ENCODE measurements around the gene KDSR. TPM values are rescaled to one million over a fixed set of nuclear protein-coding genes. Genes with fewer than 3 reads are reported as not detected.

Gene KDSR
- total RNA-seq, 2 experiments from 2014 or later, result 48.1 to 50.1 TPM

DNA sequence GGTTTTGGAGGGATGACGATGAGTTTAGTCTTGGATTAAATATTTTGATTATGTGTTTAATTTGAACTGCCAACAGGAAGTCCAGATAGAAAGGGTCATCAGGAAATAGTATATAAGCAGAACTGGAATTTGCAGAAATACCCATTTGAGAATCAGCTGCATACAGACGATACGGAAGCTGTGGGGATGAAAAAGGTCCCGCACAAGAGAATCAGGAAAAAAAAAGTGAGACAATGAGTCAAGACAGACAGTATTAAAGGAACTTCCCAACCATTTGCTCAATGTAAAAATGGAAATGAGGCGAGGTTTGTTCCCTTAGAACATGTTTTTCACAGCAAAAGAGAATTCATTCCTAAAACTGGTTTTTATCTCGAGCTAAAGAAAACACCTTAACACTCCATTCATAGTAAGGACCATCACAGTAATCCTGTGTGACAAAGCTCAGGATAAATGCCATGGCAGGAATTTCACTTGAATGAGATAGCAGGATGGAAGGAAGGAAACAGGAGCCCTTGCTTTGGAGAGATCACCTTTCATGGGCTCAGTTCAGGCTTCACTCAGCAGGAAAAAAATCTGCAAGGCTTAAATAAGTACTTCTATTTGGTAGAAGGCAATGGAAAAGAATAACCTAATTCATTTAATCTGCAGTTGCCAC, 76.7 kb downstream of the KDSR start:
- Mint-ChIP-seq H3K9me3 (no peaks in the 10 kb centered on the region), H3K4me3 (no peak overlapping the region), H3K36me3 (peaks cover 59% of the 10 kb centered on the region), H3K4me1 (peaks cover 61% of the 10 kb centered on the region), H3K27ac (peak overlapping the region; percentile 78), H3K27me3 (no peaks in the 10 kb centered on the region)
- ATAC-seq (ENCODE audit: low read depth) (no peak), DNase-seq (no peak)
- POLR2A ChIA-PET, result interaction anchor here (1.4 kb wide), 1 partner anchor 90 kb away, joined by 3 read pairs; no protein-coding TSS in a partner anchor

DNA sequence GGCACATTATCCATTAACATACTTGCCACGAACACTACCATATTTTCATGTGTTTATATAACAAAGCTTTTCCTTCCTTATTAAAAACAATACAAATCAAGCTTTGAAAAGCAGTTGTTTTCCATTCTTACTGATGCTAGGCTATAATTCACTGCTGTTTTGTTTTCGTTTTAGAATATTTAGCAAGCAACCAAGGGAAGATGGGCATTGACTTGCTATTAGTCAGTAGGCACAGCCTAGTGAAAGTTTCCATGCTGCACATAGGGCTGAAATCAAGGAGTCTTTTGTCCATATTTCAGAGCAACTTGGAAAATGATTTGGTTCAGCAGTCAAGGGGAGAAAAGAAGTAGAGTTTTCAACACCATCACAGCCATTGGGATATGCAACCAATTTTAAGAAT, 78.7 kb downstream of the KDSR start:
- Mint-ChIP-seq H3K27me3 (no peaks in the 10 kb centered on the region), H3K36me3 (peaks cover 60% of the 10 kb centered on the region), H3K9me3 (no peaks in the 10 kb centered on the region), H3K4me3 (no peak overlapping the region), H3K27ac (no peak overlapping the region), H3K4me1 (peaks cover 65% of the 10 kb centered on the region)
- POLR2A ChIA-PET, result interaction anchor here (1.7 kb wide), 2 partner anchors 11 to 31 kb away, joined by 4 to 8 read pairs; partner anchors contain the start of gene BCL2
- ATAC-seq (ENCODE audit: low read depth), result no peak
- no peak for DNase-seq

DNA sequence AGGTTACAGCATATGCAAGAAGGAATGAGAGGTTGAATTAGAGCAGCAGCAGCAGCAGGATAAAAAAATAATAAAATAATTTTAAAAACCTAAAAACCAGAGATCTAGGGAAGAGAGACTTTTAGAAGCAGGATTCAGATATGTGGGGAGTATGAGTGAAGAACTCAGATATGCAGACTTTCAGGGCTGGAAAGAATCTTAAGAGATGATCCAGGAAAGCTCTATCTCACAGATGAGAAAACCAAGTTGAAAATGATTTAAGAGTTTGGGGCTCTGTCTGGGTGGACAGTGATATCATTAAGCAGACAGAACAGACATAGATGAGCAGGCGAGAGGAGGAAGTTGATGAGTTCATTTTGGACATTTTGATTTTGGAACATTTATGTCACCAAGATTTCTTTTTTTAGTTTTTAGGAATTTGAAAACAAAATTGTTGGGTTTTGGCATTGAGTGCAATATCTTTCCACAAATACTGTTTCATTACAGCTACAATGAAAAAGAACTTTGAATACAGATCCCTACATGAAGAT, 79.2 kb downstream of the KDSR start:
- ATAC-seq (ENCODE audit: low read depth), result no peak
- Mint-ChIP-seq H3K9me3 (no peaks in the 10 kb centered on the region), H3K4me3 (no peak overlapping the region), H3K4me1 (peaks cover 59% of the 10 kb centered on the region), H3K27ac (no peak overlapping the region), H3K36me3 (peaks cover 55% of the 10 kb centered on the region), H3K27me3 (no peaks in the 10 kb centered on the region)
- no peak for DNase-seq
- POLR2A ChIA-PET, result interaction anchor here (1.7 kb wide), 2 partner anchors 11 to 31 kb away, joined by 4 to 8 read pairs; partner anchors contain the start of gene BCL2

DNA sequence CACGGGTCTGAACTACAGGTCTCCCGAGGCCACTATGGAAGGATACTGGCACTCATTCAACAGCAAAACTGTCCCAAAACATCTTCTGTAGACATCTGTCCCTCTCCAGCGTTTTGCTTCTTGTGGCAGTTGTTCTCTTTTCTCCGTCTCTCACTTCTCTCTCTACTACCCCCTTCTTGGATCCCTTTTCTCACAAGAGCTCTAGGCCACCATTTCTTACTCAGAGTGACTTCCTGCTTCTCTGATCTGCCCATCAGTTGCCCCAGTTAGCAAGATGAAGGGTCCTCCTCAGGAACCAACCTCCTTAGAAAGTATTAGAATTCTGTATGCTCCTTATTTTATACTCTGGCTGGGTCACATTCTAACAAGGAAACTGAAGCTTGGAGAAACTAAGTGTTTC, 80.1 kb downstream of the KDSR start:
- POLR2A ChIA-PET, result no interaction called here

DNA sequence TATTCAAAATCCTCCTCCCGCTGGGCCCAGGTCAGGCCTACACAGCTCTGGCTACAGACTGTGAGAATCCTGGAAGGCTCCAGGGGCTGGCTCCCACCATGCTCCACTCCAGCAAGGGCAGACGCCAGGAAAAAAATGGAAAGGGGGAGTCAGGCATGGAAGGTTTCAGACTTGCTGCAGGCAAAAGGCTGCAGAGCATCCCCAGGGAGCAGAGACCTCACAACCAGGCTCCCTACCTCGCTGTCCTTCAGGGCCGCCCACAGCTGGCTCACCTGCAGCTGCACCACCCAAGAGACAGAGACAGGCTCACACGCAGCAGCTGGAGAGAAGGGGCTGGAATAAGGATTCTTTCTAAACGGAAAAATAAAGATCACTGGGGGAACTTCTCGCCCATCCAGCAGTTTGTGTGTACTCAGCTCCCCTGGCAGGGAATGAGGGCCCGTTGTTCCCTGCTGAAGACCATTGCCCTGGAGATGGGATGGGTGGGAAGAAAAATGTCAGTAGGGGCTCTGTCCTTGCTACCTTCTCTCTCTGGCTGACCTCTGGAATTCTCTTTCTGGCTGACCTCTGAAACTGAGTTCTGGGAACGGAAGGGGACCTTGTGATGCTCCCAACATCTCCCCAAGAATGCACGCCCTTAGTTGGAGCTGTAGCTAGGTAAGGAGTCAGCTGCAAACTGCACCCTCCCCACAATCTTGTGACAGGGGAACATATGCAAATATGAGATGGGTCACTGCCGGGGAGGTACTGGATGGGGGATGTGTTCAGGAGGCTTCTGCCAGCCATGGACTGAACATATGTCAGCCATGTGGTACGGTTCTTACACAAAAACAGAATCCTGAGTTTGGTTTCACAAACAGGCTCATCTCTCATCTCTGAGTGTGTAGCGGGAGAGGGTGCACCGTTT, 81.9 kb downstream of the KDSR start:
- H3K4me1 Mint-ChIP-seq, result peaks cover 41% of the 10 kb centered on the region
- POLR2A ChIA-PET, result interaction anchor here (1.4 kb wide), 1 partner anchor 33 kb away, joined by 4 read pairs; no protein-coding TSS in a partner anchor
- no peaks in the 10 kb centered on the region for H3K9me3 Mint-ChIP-seq
- DNase-seq (no peak), ATAC-seq (ENCODE audit: low read depth) (no peak)
- peaks cover 47% of the 10 kb centered on the region for H3K36me3 Mint-ChIP-seq
- no peak overlapping the region for H3K4me3 Mint-ChIP-seq
- no peak overlapping the region for H3K27ac Mint-ChIP-seq
- no peaks in the 10 kb centered on the region for H3K27me3 Mint-ChIP-seq

More for the DNA sequence above, 80.1 kb downstream of the KDSR start:
- DNase-seq, result no peak
- Mint-ChIP-seq H3K4me3 (no peak overlapping the region), H3K27me3 (no peaks in the 10 kb centered on the region), H3K27ac (no peak overlapping the region), H3K36me3 (peaks cover 49% of the 10 kb centered on the region), H3K4me1 (peaks cover 51% of the 10 kb centered on the region), H3K9me3 (no peaks in the 10 kb centered on the region)
- ATAC-seq (ENCODE audit: low read depth), result no peak

DNA sequence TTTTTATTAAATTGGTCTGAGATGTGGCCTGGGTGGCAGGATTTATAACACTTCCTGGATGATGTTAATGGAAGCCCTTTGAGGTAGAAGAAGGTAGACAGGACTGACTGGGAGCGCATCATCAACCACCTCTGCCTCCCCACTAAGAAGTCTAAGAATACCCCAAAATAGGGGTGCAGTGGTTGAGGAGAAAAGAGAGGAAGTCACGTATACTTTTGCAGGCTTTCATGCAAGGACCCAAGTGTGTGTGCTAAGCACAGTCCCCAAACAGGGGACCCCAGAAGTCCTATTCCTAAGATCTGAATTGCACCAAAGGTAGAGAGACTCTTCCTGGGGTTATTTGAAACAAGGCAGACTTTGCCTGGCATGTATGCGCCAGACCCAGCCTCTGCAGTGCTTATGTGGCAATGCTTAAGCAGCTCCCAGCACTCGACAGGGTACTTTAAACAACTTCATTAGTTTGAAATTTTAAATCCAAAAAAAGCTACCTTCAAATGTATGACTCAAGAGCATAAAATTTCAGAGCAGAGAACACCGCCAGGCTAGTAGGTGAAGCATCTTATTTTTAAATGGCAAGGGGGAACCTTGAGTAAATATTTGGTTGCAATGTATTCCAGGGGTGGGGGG, 82.7 kb downstream of the KDSR start:
- ATAC-seq (ENCODE audit: low read depth) (no peak), DNase-seq (no peak)
- Mint-ChIP-seq H3K27ac (no peak overlapping the region), H3K4me1 (peaks cover 38% of the 10 kb centered on the region), H3K36me3 (peaks cover 47% of the 10 kb centered on the region), H3K9me3 (no peaks in the 10 kb centered on the region), H3K4me3 (no peak overlapping the region), H3K27me3 (no peaks in the 10 kb centered on the region)
- POLR2A ChIA-PET, result interaction anchor here (1.4 kb wide), 1 partner anchor 34 kb away, joined by 4 read pairs; no protein-coding TSS in a partner anchor

DNA sequence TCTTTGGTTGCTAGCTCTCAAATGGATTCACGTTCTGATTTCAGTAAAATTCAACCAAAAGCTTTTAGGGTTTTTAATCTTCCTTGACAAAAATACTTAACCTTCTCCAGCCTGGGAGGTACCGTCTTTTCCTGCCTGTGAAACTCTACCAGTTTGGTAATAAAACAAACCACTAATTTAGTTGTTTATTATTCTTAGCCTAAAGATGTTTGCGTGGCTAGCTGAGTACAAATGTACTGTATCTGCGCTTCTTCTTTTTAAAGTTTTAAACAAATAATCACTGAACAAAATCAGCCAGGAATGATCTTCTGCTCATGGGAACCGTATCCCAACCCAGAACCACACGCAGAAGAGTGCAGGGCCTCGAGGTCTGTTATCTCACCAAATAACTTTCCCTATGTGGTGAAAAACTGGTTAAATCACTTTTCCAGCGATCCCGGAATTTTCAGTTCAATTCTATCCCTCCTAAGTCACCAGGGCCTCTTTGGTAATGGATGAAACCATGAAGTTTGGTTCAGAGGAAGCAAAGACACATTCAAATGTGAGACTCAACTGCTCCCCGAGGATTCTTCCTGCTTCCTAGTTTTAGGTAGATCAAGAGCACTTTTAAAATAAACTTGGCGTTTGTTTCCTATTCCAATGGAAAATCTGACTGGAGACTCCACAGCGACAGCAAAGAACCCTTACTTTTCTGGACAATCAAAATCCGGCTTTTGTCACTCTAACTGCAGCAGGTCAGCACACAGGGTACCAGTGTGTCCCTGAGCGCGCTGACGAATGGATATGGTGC, 83.5 kb downstream of the KDSR start:
- Mint-ChIP-seq H3K27me3 (no peaks in the 10 kb centered on the region), H3K4me1 (peaks cover 45% of the 10 kb centered on the region)
- POLR2A ChIA-PET, result interaction anchor here (0.5 to 1.0 kb wide), 2 partner anchors 17 to 58 kb away, joined by 3 read pairs; no protein-coding TSS in a partner anchor

DNA sequence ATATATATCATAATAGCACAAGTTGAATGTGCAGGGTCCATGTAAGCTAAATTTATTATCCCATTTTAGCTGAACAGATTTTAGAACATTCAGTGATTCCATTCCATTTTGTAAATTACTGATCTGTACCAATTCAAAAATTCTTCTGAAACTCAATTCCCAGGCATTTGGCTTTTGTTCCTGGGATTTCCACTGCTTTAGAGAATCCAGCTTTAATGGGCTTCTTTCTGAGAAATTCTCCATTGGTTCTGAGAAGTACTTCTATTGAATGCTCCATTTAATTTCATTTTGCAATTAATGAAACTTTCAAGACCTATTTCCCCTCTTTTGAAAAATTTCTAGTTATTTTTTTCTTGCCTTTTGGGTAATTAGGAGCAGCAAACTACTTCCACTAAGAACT, 84.2 kb downstream of the KDSR start:
- no peaks in the 10 kb centered on the region for H3K27me3 Mint-ChIP-seq
- H3K36me3 Mint-ChIP-seq, result peaks cover 61% of the 10 kb centered on the region
- no peak overlapping the region for H3K27ac Mint-ChIP-seq
- POLR2A ChIA-PET, result interaction anchor here (0.5 to 1.0 kb wide), 2 partner anchors 18 to 58 kb away, joined by 3 read pairs; no protein-coding TSS in a partner anchor
- H3K4me3 Mint-ChIP-seq, result no peak overlapping the region
- ATAC-seq (ENCODE audit: low read depth) (no peak), DNase-seq (no peak)
- no peaks in the 10 kb centered on the region for H3K9me3 Mint-ChIP-seq
- peaks cover 52% of the 10 kb centered on the region for H3K4me1 Mint-ChIP-seq

More for the DNA sequence above, 83.5 kb downstream of the KDSR start:
- H3K36me3 Mint-ChIP-seq, result peaks cover 54% of the 10 kb centered on the region
- H3K4me3 Mint-ChIP-seq, result no peak overlapping the region
- DNase-seq (no peak), ATAC-seq (ENCODE audit: low read depth) (no peak)
- H3K9me3 Mint-ChIP-seq, result no peaks in the 10 kb centered on the region
- H3K27ac Mint-ChIP-seq, result no peak overlapping the region

Other genes with a start within 250 kb of the KDSR start
- gene BCL2, start 47.4 kb downstream of the KDSR start, total RNA-seq, result 100 to 1,000 TPM; 121 to 128 TPM
- 10 to 100 TPM; 72.8 to 78.2 TPM for gene VPS4B, start 55.3 kb upstream of the KDSR start, total RNA-seq
- not detected for gene SERPINB5, start 109.8 kb upstream of the KDSR start, total RNA-seq
- not detected for gene SERPINB12, start 175.2 kb upstream of the KDSR start, total RNA-seq
- gene SERPINB13, start 220.1 kb upstream of the KDSR start, total RNA-seq, result not detected

All from activated naive CD8-positive, alpha-beta T cell treated with anti-CD3 and anti-CD28 coated beads, Interleukin-2, amount 10 ng/mL, durations not matched to agents 7 days and 5 days (primary cell).